Breast epithelium (tissue), 3 donors: ENCODE measurements around the gene OR2AJ1.

ENCODE experiments used
- POLR2AphosphoS5 ChIP-seq, 3 donors: sonication (generic); formaldehyde crosslinking; IDR thresholded peaks; one replicate each; pipeline ENCODE4 v1.6.1; 2017; ENCODE audit warnings: antibody characterized with exemption in 3 of 3
- TF ChIP-seq, protein P1 (sequence below), 3 donors: fragments of 450-650 bp; IDR thresholded peaks; one replicate each; pipeline ENCODE4 v1.5.1; 2016 to 2017; ENCODE audit warnings: antibody characterized with exemption in 3 of 3, mild to moderate bottlenecking in 3 of 3, moderate library complexity in 3 of 3

- TF ChIP-seq, protein P1, sequence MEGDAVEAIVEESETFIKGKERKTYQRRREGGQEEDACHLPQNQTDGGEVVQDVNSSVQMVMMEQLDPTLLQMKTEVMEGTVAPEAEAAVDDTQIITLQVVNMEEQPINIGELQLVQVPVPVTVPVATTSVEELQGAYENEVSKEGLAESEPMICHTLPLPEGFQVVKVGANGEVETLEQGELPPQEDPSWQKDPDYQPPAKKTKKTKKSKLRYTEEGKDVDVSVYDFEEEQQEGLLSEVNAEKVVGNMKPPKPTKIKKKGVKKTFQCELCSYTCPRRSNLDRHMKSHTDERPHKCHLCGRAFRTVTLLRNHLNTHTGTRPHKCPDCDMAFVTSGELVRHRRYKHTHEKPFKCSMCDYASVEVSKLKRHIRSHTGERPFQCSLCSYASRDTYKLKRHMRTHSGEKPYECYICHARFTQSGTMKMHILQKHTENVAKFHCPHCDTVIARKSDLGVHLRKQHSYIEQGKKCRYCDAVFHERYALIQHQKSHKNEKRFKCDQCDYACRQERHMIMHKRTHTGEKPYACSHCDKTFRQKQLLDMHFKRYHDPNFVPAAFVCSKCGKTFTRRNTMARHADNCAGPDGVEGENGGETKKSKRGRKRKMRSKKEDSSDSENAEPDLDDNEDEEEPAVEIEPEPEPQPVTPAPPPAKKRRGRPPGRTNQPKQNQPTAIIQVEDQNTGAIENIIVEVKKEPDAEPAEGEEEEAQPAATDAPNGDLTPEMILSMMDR (IDR thresholded peaks at IDR 0.05), result no peak
- no peak for TF ChIP-seq POLR2AphosphoS5 (IDR thresholded peaks at IDR 0.05)
Observed at GRCh38 chr1:247924868-247925267, at the start of gene OR2AJ1.
